HEK293 (cell line): ENCODE measurements around the gene MRPL11.

Experiments
- CTCF ChIA-PET: fragments of 350-600 bp; formaldehyde crosslinking; extraction: SDS; loops from one replicate; lab custom pipeline; 2021; ENCODE audit warnings: antibody characterized with exemption; lab: Yijun Ruan, JAX
- POLR2A ChIA-PET: fragments of 300-600 bp; formaldehyde crosslinking; extraction: SDS; loops from one replicate; lab custom pipeline; 2020; ENCODE audit warnings: antibody characterized with exemption, inconsistent platforms; lab: Yijun Ruan, JAX
- H3K27ac ChIP-seq: fragments of 200-500 bp; sonication (Bioruptor generic); 2 replicates; pipeline ENCODE4 v1.5.1; 2014; ENCODE audit warnings: low read depth, low read length, control low read depth, inconsistent platforms; ENCODE audit errors: extremely low read depth
- H3K36me3 ChIP-seq, 2 experiments: fragments of 200-500 bp in 1 of 2; sonication (Bioruptor generic) in 1 of 2; 1 replicate in 1 of 2; 2 replicates in 1 of 2; pipeline ENCODE4 v1.5.1; 2014 to 2017; ENCODE audit warnings: inconsistent platforms in 2 of 2, low read length in 2 of 2; ENCODE audit not compliant: control insufficient read depth in 2 of 2, insufficient read depth in 1 of 2
- H3K4me1 ChIP-seq: fragments of 200-500 bp; sonication (Bioruptor generic); 2 replicates; pipeline ENCODE4 v1.5.1; 2014; ENCODE audit warnings: mild to moderate bottlenecking, low read length, inconsistent platforms; ENCODE audit not compliant: control insufficient read depth, insufficient read depth
- H3K4me3 ChIP-seq: 2 replicates; pipeline ENCODE4 v1.5.1; 2011; ENCODE audit warnings: low read depth, mild to moderate bottlenecking, control low read depth, low read length, moderate library complexity
- H3K9me3 ChIP-seq: fragments of 200-500 bp; sonication (Bioruptor generic); 2 replicates; pipeline ENCODE4 v1.5.1; 2014; ENCODE audit warnings: low read depth, low read length, inconsistent platforms; ENCODE audit not compliant: control insufficient read depth, insufficient read depth
- GLIS2 ChIP-seq: fragments of 450-650 bp; formaldehyde crosslinking; IDR thresholded peaks from 2 replicates; pipeline ENCODE4 v1.5.1; 2016; ENCODE audit warnings: missing biosample characterization, missing genetic modification characterization
- HOXA7 ChIP-seq: sonication (generic); formaldehyde crosslinking; IDR thresholded peaks from 2 replicates; pipeline ENCODE4 v1.8.1; 2022; ENCODE audit warnings: missing genetic modification reagents, borderline replicate concordance
- KLF1 ChIP-seq: fragments of 450-650 bp; formaldehyde crosslinking; IDR thresholded peaks from 2 replicates; pipeline ENCODE4 v1.5.1; 2016; ENCODE audit warnings: missing biosample characterization, missing genetic modification characterization
- KLF10 ChIP-seq: fragments of 450-650 bp; IDR thresholded peaks from 2 replicates; pipeline ENCODE4 v1.5.1; 2018; ENCODE audit warnings: missing biosample characterization, mild to moderate bottlenecking, missing genetic modification characterization
- MEIS1 ChIP-seq: sonication (generic); formaldehyde crosslinking; IDR thresholded peaks from 2 replicates; pipeline ENCODE4 v1.8.1; 2022; ENCODE audit warnings: missing genetic modification reagents, mild to moderate bottlenecking, borderline replicate concordance
- TCF7L2 ChIP-seq: IDR thresholded peaks from 2 replicates; pipeline ENCODE4 v1.6.1; 2011; ENCODE audit warnings: low read depth, mild to moderate bottlenecking, inconsistent platforms, low read length, moderate library complexity, borderline replicate concordance
- TRIM28 ChIP-seq: IDR thresholded peaks from 2 replicates; pipeline ENCODE4 v1.6.1; 2011; ENCODE audit warnings: low read length, control low read depth, borderline replicate concordance
- YY1 ChIP-seq: fragments of 450-650 bp; formaldehyde crosslinking; IDR thresholded peaks from 2 replicates; pipeline ENCODE4 v1.5.1; 2018; ENCODE audit warnings: missing biosample characterization, missing genetic modification characterization
- ZBTB10 ChIP-seq: fragments of 450-650 bp; formaldehyde crosslinking; IDR thresholded peaks from 2 replicates; pipeline ENCODE4 v1.5.1; 2016; ENCODE audit warnings: missing biosample characterization, missing genetic modification characterization
- ZBTB48 ChIP-seq: fragments of 450-650 bp; formaldehyde crosslinking; IDR thresholded peaks from 2 replicates; pipeline ENCODE4 v1.5.1; 2016; ENCODE audit warnings: missing biosample characterization, missing genetic modification characterization
- ZBTB8A ChIP-seq: fragments of 450-650 bp; formaldehyde crosslinking; IDR thresholded peaks from 2 replicates; pipeline ENCODE4 v1.5.1; 2016; ENCODE audit warnings: missing biosample characterization, missing genetic modification characterization
- ZNF155 ChIP-seq: fragments of 450-650 bp; formaldehyde crosslinking; IDR thresholded peaks from 2 replicates; pipeline ENCODE4 v1.5.1; 2016; ENCODE audit warnings: missing biosample characterization, missing genetic modification characterization
- ZNF157 ChIP-seq: fragments of 450-650 bp; formaldehyde crosslinking; IDR thresholded peaks from 2 replicates; pipeline ENCODE4 v1.5.1; 2016; ENCODE audit warnings: missing biosample characterization, missing genetic modification characterization
- ZNF174 ChIP-seq: fragments of 450-650 bp; formaldehyde crosslinking; IDR thresholded peaks from 2 replicates; pipeline ENCODE4 v1.5.0; 2017; ENCODE audit warnings: missing biosample characterization, mild to moderate bottlenecking, missing genetic modification characterization
- ZNF19 ChIP-seq: fragments of 450-650 bp; formaldehyde crosslinking; IDR thresholded peaks from 2 replicates; pipeline ENCODE4; 2016; ENCODE audit warnings: missing biosample characterization, missing genetic modification characterization, low read depth
- ZNF311 ChIP-seq: fragments of 450-650 bp; formaldehyde crosslinking; IDR thresholded peaks from 2 replicates; pipeline ENCODE4 v1.5.1; 2017; ENCODE audit warnings: missing biosample characterization, missing genetic modification characterization, borderline replicate concordance
- ZNF37A ChIP-seq: fragments of 450-650 bp; IDR thresholded peaks from 2 replicates; pipeline ENCODE4 v1.5.1; 2018; ENCODE audit warnings: missing biosample characterization, missing genetic modification characterization
- ZNF449 ChIP-seq: fragments of 450-650 bp; formaldehyde crosslinking; IDR thresholded peaks from 2 replicates; pipeline ENCODE4 v1.5.1; 2017; ENCODE audit warnings: missing biosample characterization, mild to moderate bottlenecking, missing genetic modification characterization, moderate library complexity
- ZNF488 ChIP-seq: fragments of 450-650 bp; formaldehyde crosslinking; IDR thresholded peaks from 2 replicates; pipeline ENCODE4 v1.5.1; 2016; ENCODE audit warnings: missing biosample characterization, missing genetic modification characterization
- ZNF623 ChIP-seq: fragments of 450-650 bp; formaldehyde crosslinking; IDR thresholded peaks from 2 replicates; pipeline ENCODE4 v1.5.1; 2016; ENCODE audit warnings: missing biosample characterization, missing genetic modification characterization
- ZNF626 ChIP-seq: fragments of 450-650 bp; sonication (Bioruptor Pico); formaldehyde crosslinking; IDR thresholded peaks from 2 replicates; pipeline ENCODE4 v1.5.1; 2018; ENCODE audit warnings: missing biosample characterization, missing genetic modification characterization, inconsistent platforms
- ZNF670 ChIP-seq: fragments of 450-650 bp; formaldehyde crosslinking; IDR thresholded peaks from 2 replicates; pipeline ENCODE4 v1.5.1; 2016; ENCODE audit warnings: missing biosample characterization, missing genetic modification characterization, low read depth
- ZNF677 ChIP-seq: fragments of 450-650 bp; IDR thresholded peaks from 2 replicates; pipeline ENCODE4 v1.5.0; 2018; ENCODE audit warnings: missing biosample characterization, mild to moderate bottlenecking, missing genetic modification characterization, moderate library complexity
- ZSCAN5A ChIP-seq: fragments of 450-650 bp; formaldehyde crosslinking; IDR thresholded peaks from 2 replicates; pipeline ENCODE4 v1.5.1; 2016; ENCODE audit warnings: missing biosample characterization, missing genetic modification characterization
- TF ChIP-seq, protein P1 (sequence below): fragments of 450-650 bp; formaldehyde crosslinking; IDR thresholded peaks from 2 replicates; pipeline ENCODE4 v1.5.0; 2017; ENCODE audit warnings: missing biosample characterization, missing genetic modification characterization, borderline replicate concordance

Gene MRPL11

DNA sequence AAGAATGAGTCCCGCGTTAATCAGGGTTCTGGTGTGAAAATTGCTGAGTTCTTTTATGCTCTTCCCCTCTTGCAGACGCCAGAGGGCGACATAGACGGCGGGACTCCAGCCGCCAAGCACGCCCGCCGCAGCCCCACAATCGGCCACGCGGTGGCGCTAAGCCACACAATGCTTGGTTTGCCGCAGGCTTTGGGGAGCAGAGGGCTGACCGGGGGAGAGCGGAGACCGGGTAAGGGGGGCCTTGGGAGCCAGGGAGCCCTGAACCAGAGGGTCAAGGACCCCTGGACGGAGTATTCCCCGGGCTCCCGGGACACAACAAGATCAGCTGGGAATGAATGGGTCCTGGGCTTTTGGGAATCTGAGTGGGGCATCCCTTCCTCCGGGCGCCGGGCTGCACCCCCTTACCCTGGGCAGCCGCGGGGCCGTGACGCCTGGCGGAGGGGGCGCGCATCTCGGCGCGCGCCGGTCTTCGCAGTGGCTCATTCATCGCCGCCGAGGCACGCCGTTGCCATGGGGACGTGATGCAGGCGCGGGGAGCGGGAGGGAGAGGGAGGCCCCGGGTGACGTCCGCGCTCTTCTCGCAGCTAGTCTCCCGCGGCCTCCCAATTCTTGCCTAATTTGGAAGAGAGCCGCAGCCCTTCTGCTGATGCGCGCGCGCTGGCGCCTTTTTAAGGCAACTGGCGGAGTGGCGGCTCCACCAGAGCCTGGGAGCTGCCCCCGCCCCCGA lies 30.0 kb downstream of the MRPL11 start (continued):
- TF ChIP-seq GLIS2 (tag by site-specific recombination) (peak; percentile 80), ZBTB48 (tag by site-specific recombination) (peak; percentile 76; the same call in 1 of the 2 replicates), ZBTB10 (tag by site-specific recombination) (peak; percentile 98), ZNF488 (tag by site-specific recombination) (no peak), TRIM28 (no peak), ZBTB8A (peak; percentile 92)

DNA sequence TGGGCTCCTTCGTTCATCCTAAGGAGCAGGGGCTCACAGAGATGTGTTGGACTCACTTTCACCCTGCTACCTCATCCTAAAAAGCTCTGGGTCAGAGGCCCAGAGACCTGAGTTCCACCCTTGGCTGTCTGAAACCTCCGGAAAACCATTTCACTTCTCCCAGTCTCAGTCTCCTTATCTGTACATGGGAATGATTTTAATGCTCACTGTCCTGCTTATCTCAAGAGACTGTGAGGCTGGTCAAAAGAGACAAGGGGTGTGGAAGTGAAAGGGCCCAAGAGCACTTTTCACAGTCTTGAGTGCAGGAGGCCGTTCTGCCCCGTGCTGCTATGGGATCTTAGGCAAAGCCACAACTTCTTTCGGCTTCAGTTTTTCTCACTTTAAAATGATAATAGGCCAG lies 31.0 kb downstream of the MRPL11 start:
- no peaks in the 10 kb centered on the region for H3K36me3 ChIP-seq
- no peaks in the 10 kb centered on the region for H3K4me1 ChIP-seq
- H3K4me3 ChIP-seq, result no peak overlapping the region
- TF ChIP-seq ZNF623 (tag by site-specific recombination), result no peak
- TF ChIP-seq KLF1 (tag by site-specific recombination), result no peak
- no peak for TF ChIP-seq ZNF670
- TF ChIP-seq ZNF37A (tag by site-specific recombination), result no peak
- TF ChIP-seq ZNF174 (tag by site-specific recombination), result no peak
- no peak for TF ChIP-seq ZNF19
- TF ChIP-seq ZNF626, result no peak
- TF ChIP-seq, protein P1, sequence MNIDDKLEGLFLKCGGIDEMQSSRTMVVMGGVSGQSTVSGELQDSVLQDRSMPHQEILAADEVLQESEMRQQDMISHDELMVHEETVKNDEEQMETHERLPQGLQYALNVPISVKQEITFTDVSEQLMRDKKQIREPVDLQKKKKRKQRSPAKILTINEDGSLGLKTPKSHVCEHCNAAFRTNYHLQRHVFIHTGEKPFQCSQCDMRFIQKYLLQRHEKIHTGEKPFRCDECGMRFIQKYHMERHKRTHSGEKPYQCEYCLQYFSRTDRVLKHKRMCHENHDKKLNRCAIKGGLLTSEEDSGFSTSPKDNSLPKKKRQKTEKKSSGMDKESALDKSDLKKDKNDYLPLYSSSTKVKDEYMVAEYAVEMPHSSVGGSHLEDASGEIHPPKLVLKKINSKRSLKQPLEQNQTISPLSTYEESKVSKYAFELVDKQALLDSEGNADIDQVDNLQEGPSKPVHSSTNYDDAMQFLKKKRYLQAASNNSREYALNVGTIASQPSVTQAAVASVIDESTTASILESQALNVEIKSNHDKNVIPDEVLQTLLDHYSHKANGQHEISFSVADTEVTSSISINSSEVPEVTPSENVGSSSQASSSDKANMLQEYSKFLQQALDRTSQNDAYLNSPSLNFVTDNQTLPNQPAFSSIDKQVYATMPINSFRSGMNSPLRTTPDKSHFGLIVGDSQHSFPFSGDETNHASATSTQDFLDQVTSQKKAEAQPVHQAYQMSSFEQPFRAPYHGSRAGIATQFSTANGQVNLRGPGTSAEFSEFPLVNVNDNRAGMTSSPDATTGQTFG (tag by site-specific recombination), result no peak
- no peak for TF ChIP-seq ZNF311 (tag by site-specific recombination)
- TF ChIP-seq ZNF157 (tag by site-specific recombination), result no peak
- no peak for TF ChIP-seq ZNF677 (tag by site-specific recombination)
- TF ChIP-seq ZNF449 (tag by site-specific recombination), result no peak
- TF ChIP-seq MEIS1 (CRISPR knock-in tag), result no peak
- TF ChIP-seq YY1 (tag by site-specific recombination), result no peak
- no peak for TF ChIP-seq TCF7L2
- no peak for TF ChIP-seq ZNF155 (tag by site-specific recombination)
- TF ChIP-seq KLF10 (tag by site-specific recombination), result no peak
- TF ChIP-seq ZSCAN5A, result no peak
- no peak for TF ChIP-seq HOXA7 (CRISPR knock-in tag)
- H3K9me3 ChIP-seq, result no peaks in the 10 kb centered on the region
- H3K27ac ChIP-seq, result no peak overlapping the region
- CTCF ChIA-PET, result interaction anchor here (0.6 to 5.2 kb wide), 22 partner anchors 10 to 750 kb away, joined by 3 to 79 read pairs (median 5); partner anchors contain the start of genes ACTN3, BRMS1, MRPL11 and NPAS4
- POLR2A ChIA-PET, result no interaction called here
